GM12864 (cell line): ENCODE results near the gene RHO.

Experiments
- DNase-seq: peaks from one replicate; pipeline ENCODE4 v3.0.0-alpha.2; 2011; ENCODE audit warnings: low read depth
- H3K4me3 ChIP-seq: 2 replicates; pipeline ENCODE4 v1.5.1; 2011; ENCODE audit warnings: mild to moderate bottlenecking, low read depth, low read length, control low read depth
- TF ChIP-seq, protein P1 (sequence below): IDR thresholded peaks from 2 replicates; pipeline ENCODE4 v1.5.1; 2011; ENCODE audit warnings: low read depth, mild to moderate bottlenecking, moderate library complexity, low read length, control low read depth, inconsistent platforms; ENCODE audit errors: missing control alignments

Gene RHO

DNA sequence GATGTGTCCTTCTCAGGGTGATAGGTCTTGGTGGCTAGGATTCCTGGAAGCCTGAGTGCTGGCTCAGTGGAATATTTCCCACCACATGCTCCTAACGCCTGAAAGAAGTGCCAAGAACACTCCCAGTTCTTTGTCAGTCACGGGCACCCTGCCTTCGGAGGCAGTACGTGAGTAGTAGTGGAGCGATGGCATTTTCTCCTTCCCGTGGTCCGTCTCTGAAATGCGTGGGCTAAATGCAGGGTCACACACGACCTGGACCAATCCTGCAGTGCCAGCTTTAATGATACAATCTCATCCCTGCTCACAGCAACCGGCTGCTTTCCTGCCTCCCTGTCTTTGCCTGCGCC, 29.1 kb downstream of the RHO start:
- no peak for DNase-seq
- TF ChIP-seq, protein P1, sequence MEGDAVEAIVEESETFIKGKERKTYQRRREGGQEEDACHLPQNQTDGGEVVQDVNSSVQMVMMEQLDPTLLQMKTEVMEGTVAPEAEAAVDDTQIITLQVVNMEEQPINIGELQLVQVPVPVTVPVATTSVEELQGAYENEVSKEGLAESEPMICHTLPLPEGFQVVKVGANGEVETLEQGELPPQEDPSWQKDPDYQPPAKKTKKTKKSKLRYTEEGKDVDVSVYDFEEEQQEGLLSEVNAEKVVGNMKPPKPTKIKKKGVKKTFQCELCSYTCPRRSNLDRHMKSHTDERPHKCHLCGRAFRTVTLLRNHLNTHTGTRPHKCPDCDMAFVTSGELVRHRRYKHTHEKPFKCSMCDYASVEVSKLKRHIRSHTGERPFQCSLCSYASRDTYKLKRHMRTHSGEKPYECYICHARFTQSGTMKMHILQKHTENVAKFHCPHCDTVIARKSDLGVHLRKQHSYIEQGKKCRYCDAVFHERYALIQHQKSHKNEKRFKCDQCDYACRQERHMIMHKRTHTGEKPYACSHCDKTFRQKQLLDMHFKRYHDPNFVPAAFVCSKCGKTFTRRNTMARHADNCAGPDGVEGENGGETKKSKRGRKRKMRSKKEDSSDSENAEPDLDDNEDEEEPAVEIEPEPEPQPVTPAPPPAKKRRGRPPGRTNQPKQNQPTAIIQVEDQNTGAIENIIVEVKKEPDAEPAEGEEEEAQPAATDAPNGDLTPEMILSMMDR: no peak
- no peak overlapping the region for H3K4me3 ChIP-seq

DNA sequence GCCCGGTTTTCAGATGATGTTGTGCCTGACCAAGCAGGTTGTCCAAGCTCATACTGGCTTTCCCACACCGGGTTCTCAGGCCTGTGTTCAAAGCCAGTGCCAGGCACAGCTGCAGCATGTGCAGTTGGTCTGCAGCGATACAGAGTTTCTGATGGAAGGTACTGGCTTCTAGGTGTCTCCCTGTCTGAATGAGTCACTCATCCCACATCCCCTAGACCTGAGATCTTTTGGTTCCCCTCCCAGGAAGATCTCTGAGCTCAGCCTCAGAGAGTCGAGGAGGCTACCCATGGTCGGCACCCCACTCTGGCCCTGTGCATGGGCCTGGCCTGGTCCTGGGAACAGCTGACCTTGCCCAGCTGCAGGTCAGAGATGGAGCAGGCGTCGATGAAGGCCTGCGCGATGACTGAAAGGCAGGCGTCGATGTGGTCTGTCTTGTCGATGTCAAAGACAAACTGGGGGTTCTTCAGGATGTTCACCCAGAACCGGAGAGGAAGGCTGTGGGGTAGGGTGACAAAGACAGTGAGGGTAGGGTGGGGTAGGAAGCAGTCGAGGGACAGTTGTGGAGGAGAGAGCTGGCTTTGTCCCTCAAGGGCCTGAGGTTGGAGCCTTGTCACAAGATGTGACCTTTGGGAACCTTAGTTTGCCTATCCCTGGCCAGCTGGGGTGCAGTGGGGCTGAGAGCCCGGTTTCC, 29.8 kb downstream of the RHO start:
- TF ChIP-seq, protein P1: no peak
- no peak for DNase-seq
- H3K4me3 ChIP-seq: no peak overlapping the region

DNA sequence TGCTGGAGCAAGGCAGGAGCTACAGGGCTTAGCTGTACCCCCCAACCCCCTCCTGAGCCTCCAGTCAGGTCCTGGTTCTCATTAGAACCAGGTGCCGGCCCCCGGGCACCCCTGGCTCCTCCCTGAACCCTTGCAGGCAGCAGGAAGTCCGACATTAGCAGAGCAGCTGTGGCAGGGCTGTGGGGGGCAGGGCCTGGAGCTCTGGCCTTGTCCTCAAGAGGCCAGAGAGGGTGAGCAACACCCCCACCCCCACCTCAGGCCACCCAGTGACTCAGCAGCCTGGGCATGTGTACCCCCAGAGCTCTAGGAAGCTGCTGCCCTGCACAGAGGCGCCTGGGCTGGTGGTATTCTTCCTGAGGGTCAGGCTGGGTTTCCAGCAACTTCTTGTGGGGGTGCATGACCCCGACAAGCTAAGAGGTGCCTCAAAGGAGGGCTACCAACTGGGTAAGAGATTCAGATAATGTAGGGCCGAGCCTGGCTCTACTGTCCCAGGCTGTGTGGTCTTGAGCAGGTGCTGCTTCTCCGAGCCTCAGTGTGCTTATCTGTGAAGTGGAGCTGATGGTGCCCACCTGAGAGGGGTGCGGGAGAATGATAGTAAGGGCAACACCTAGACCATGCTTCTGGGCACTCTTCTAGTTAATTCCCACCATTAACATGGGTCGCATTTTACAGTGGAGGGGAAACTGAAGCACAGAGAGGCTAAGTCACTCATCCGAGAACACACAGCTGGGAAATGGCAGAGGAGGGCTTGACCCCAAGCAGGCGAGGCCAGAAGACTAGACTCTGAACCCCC, 30.5 kb downstream of the RHO start:
- no peak for DNase-seq

DNA sequence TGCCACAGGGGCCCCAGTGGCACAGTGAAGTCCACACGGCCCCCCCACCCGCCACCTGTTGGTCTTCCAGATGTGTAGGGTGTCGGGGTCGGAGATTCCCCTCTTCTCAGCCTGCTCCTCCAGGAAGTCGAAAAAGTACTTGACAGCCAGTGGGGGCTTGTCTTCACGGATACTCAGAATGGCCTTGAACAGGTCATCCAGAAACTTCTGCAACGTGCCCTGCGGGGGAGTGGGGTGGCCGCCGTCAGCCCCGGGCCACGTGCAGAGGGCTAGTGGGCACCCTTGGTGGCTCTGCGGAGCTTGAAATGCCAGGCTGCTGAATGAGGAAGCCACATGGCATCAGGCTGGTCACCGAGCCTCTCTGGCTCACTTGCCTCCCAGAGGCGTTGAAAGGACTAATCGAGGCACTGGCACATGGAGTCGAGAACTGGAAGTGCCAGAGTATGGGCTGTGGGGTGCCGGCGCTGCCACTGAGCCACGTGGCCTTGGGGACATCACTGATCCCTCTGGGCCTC, 31.2 kb downstream of the RHO start:
- no peak for DNase-seq
- no peak overlapping the region for H3K4me3 ChIP-seq
- TF ChIP-seq, protein P1: no peak

More for the DNA sequence above, 30.5 kb downstream of the RHO start:
- TF ChIP-seq, protein P1: no peak
- H3K4me3 ChIP-seq: no peak overlapping the region

DNA sequence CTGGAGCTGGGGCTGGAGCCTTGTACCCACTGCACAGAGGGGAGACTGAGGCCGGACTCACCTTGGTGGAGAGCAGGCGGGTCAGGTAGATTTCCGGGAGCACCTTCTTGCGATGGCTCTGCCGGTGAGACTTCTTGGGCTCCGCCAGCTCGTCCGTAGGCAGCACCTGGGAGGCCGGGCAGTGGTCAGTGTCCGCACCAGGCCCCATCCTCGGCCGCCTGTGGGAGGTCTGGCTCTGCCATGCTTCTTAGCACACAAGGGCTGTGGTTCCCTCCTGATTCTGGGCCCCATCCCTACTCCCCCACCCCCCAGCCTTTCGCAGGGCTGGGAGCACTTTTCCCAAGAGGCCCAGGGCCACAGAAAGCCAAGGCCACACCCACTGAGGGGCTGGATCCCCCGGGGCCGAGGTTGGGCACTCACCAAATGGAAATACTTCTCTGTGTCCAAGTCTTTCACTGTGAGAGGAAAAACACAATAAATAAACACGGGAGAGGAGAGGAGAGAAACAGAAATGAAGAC, 31.9 kb downstream of the RHO start:
- TF ChIP-seq, protein P1: no peak
- H3K4me3 ChIP-seq: no peak overlapping the region
- no peak for DNase-seq

DNA sequence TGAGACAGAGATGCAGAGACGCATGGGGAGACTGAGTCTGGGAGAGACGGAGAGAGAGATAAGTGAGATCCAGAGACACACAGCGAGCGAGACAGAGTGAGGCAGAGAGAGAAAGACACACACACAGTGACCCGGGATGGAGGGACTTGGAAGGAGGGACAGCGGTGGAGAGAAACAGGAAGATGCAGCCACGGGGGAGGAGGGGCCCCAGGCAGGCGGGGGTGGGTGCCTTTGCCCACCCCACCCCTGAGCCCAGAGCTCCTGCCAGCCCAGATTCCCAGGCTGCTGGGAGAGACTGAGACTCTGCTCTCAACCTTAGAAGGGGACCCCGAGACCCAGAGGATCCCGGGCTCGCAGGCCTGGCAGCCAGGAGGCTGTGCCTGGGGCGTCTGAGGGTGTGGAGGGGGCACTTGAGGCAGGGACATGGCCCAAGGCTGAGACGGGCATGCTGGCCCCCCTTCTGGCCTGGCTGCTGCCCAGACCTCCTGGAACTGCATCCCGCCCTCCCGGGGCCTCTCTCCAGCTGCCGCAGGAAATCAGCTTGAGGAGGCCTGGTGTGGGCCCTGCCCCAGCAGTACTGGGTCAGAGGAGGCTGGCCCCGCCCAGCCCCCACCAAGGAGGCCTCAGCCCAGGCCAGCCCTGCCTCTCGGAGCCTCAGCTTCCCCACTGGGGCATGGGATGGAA, 32.6 kb downstream of the RHO start:
- DNase-seq: no peak
- H3K4me3 ChIP-seq: no peak overlapping the region
- TF ChIP-seq, protein P1: no peak
